HG03139 (cell line): Measurements from ENCODE around the gene SLC16A2.
"Not testable (repeated sequence)": the region's sequence is repeated elsewhere in the genome, so short reads cannot be mapped to it uniquely, and the experiment has no call there.

Experiments used
- ATAC-seq: cut with Tn5 transposase; IDR thresholded peaks from one replicate; pipeline ENCODE4 v1.9.1; 2021; ENCODE audit not compliant: unreplicated experiment

Gene SLC16A2

GRCh38 chrX:74445099-74445498 lies 23.8 kb downstream of the SLC16A2 start:
- ATAC-seq: no peak

- no peak for ATAC-seq
Observed at GRCh38 chrX:74446876-74447275, 25.6 kb downstream of the SLC16A2 start.

- no peak for ATAC-seq
Observed at GRCh38 chrX:74448669-74449068, 27.4 kb downstream of the SLC16A2 start.

GRCh38 chrX:74449322-74449936 lies 28.1 kb downstream of the SLC16A2 start:
- ATAC-seq: no peak

- no peak for ATAC-seq
Observed at GRCh38 chrX:74449937-74450330, 28.6 kb downstream of the SLC16A2 start.

- no peak for ATAC-seq
Observed at GRCh38 chrX:74450803-74451449, 29.6 kb downstream of the SLC16A2 start.

- no peak for ATAC-seq
Observed at GRCh38 chrX:74451450-74452198, 30.3 kb downstream of the SLC16A2 start.

GRCh38 chrX:74452199-74452481 lies 30.8 kb downstream of the SLC16A2 start:
- no peak for ATAC-seq

GRCh38 chrX:74453178-74453577 lies 31.9 kb downstream of the SLC16A2 start:
- ATAC-seq: no peak

- not testable (repeated sequence) for ATAC-seq
Observed at GRCh38 chrX:74454233-74454632, 32.9 kb downstream of the SLC16A2 start.

GRCh38 chrX:74458736-74459135 lies 37.4 kb downstream of the SLC16A2 start:
- no peak for ATAC-seq

GRCh38 chrX:74461384-74461783 lies 40.1 kb downstream of the SLC16A2 start:
- ATAC-seq: no peak

- no peak for ATAC-seq
Observed at GRCh38 chrX:74464722-74465121, 43.4 kb downstream of the SLC16A2 start.

- ATAC-seq: no peak
Observed at GRCh38 chrX:74465424-74465823, 44.1 kb downstream of the SLC16A2 start.

- no peak for ATAC-seq
Observed at GRCh38 chrX:74467656-74468055, 46.4 kb downstream of the SLC16A2 start.

GRCh38 chrX:74473116-74473515 lies 51.8 kb downstream of the SLC16A2 start:
- not testable (repeated sequence) for ATAC-seq

GRCh38 chrX:74490247-74490646 lies 69.0 kb downstream of the SLC16A2 start:
- ATAC-seq: no peak

- no peak for ATAC-seq
Observed at GRCh38 chrX:74492720-74493201, 71.5 kb downstream of the SLC16A2 start.

- no peak for ATAC-seq
Observed at GRCh38 chrX:74493806-74494205, 72.5 kb downstream of the SLC16A2 start.

- no peak for ATAC-seq
Observed at GRCh38 chrX:74498924-74499323, 77.6 kb downstream of the SLC16A2 start.

GRCh38 chrX:74500067-74500466 lies 78.8 kb downstream of the SLC16A2 start:
- no peak for ATAC-seq

- ATAC-seq: no peak
Observed at GRCh38 chrX:74500555-74500954, 79.3 kb downstream of the SLC16A2 start.
